Measurements from ENCODE around the gene OS9.
"Not testable (repeated sequence)": the region's sequence is repeated elsewhere in the genome, so short reads cannot be mapped to it uniquely, and the experiment has no call there.

OS9 gene

DNA sequence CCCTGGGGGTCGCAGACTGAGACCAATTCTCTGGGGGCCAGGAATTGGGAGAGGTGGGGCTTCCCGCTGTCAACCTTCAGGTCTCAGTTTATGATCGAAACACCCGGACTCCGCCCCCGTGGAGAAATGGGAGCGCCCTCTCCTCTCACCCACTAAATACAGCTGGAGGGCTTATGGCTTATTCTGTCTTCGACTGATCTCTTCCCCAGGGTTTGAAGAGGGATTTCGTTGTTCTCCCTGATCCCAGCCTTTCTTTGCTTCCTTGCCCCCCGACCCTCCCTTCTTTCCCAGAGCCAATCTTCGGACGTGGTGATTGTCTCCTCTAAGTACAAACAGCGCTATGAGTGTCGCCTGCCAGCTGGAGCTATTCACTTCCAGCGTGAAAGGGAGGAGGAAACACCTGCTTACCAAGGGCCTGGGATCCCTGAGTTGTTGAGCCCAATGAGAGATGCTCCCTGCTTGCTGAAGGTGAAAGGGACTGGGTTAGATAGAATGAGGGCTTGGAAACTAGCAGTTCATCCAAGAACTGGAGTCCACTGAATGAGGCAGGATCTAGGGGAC lies 607 bp downstream of the OS9 start:
- DNase-seq = peak; percentile 59

DNA sequence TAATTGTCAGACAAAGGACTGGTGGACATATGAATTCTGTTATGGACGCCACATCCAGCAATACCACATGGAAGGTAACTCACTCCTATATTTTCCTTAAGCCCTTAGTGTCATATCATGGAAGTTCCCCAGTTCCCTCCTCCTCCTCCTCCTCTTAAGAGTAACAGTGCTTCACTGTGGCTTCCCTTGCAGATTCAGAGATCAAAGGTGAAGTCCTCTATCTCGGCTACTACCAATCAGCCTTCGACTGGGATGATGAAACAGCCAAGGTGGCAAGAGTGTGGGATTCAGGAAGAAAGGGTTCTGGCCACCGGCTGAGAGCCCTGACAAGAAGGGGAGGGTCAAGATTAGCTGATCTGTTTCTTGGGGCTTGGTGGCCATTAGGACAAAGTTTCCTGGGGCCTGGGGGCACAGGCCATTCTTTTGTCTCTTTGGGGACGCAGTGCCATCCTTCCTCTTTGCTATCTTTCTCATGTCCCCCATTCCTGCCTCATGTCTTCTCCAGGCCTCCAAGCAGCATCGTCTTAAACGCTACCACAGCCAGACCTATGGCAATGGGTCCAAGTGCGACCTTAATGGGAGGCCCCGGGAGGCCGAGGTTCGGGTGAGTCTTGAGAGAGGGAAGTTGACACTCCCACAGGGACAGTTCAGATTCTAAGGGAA lies 2.0 kb downstream of the OS9 start:
- DNase-seq = no peak

DNA sequence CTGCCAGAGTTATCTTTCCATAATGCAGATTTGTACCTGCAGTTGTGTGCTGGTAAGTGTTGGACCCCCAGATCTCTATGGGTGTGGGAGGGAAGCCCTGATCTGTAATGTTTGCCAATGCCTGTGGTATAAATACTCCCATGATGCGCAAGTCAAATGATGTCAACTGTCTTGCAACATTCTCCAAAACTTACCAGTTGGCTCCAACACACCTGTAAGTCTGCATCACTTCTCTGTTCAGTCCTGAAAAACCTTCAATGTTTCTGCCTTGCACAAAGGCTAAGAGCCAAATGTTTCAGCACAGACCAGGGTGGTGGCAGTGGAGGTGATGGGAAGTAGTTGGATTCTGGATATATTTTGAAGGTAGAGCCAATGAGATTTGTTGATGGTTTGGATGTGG lies 3.1 kb downstream of the OS9 start:
- DNase-seq = no peak

DNA sequence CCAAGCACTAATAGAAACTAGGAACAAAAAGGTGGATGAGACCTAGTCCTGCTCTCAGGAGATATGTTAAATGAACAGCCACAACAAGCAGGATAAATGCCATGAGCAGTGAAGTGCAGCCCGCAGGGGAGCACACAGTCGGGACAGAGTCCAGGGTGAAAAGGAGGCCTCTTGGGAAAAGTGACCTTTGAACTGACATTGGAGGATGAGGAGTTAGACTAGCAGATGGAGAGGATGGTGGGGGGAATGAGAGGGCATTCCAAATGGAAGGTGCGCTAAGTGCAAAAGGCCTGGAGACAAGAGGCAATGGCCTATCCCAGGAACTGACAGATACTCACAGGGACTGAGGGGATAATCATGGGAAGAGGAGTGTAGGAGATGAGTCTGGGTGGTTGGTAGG lies 4.5 kb downstream of the OS9 start:
- no peak for DNase-seq

DNA sequence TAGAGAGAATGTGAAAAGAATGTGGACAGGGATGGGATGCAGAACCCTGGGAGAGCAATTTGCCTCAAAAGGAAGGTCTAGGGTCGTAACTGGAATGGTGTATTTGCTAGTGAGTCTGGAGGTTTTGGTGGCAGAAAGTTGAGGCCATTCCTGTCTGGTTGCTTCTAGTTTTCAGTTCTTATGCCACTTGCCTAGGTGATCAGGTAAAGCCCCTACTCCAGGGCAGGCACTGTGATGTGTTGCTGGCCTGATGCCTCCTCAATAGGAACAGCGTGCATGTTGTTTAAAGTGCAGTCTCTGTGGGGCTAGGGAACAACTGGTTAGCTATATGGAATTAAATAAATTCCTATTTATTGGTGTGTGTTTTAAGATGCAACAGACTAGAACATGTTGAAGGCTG lies 6.4 kb downstream of the OS9 start:
- DNase-seq = no peak

DNA sequence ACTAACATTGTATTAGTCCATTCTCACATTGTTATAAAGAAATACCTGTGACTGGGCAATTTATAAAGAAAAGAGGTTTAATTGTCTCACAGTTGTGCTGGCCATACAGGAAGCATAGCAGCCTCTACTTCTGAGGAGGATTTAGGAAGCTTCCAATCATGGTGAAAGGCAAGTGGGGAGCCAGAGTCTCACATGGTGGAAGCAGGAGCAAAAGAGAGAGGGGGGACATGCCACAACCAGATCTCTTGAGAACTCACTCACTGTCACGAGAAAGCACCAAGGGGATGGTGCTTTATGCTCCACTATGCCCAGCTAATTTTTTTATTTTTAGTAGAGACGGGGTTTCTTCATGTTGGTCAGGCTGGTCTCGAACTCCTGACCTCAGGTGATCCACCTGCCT lies 13.3 kb downstream of the OS9 start:
- DNase-seq = no peak

DNA sequence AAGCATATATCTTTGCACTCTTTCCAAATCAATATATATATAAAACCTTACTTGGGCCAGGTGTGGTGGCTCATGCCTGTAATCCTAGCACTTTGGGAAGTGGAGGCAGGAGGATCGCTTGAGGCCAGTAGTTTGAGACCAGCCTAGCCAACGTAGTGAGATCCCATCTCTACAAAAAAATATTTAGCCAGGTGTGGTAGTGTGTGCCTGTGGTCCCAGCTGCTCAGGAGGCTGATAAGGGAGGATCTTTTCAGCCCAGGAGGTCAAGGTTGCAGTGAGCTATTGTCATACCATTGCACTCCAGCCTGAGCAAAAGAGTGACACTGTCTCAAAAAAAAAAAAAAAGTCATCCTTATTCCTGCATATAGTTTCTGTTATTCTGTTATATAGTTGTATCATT lies 14.4 kb downstream of the OS9 start:
- DNase-seq = no peak

DNA sequence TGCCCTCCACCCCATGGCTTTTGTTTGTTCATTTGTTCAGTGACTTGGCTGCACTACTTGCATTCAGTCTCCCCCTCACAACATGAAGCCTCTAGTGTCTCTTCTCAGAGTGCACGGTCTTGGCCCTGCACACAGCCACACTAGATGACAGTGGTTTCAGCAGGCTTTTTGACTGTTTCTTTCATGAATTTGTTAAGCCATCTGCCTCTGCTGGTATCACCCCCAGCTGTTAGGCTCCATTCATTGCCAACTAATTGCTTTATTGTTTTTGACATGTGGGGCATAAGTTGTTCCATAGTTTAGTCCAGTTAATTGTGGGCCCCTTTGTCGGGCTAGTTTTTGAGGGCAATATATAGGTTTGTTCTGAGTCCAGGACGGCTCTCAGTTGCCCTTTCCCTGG lies 18.8 kb downstream of the OS9 start:
- no peak for DNase-seq

DNA sequence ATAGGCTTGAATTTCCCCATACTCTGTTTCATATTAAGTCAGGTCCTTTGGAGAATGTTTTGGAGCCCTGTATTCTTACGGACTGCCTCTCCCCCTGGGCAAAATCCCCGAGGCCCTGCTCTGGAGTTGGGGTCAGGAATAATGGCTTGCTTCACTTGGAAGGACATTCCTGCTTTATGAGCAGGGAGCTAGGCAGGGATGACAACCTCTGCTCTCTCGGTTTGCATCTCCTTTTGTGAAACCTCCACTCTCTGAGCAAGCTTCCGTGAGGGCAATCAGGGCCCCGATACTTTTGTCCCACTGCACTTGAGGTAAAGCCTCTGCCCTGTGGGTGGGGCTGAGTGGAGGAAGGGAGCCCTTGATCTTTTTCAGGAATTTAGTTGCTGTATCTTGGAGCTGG lies 19.3 kb downstream of the OS9 start:
- no peak for DNase-seq

DNA sequence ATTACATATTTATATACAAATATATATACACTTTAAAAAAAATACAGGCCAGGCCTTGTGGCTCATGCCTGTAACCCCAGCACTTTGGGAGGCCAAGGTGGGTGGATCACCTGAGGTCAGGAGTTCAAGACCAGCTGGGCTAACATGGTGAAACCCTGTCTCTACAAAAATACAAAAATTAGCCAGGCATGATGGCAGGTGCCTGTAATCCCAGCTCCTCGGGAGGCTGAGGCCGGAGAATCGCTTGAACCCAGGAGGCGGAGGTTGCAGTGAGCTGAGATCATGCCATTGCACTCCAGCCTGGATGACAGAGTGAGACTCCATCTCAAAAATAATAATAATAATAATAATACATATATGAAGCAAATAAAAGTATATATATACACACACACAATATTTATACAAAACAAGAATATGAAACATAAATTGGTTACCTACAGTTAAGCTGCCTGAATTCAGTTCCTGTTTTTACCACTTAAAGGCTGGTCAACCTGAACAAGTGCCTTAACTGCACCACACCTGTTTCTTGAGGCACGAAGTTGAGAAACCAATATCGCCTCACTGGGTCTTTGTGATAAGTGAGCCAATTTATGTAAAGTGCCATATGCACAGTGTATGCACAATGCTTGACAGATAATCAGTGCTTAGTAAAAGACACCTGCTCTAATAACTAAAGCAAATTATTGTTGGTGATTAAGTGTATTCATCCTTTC lies 21.3 kb downstream of the OS9 start:
- not testable (repeated sequence) for DNase-seq

DNA sequence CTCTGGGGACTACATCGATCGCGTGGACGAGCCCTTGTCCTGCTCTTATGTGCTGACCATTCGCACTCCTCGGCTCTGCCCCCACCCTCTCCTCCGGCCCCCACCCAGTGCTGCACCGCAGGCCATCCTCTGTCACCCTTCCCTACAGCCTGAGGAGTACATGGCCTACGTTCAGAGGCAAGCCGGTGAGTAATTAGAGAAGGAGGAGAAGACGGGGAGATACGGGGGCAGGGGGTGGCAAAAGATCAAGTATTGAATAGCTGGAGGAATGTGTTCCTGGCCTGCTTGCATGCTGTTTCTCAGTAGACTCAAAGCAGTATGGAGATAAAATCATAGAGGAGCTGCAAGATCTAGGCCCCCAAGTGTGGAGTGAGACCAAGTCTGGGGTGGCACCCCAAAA lies 21.9 kb downstream of the OS9 start:
- no peak for DNase-seq

DNA sequence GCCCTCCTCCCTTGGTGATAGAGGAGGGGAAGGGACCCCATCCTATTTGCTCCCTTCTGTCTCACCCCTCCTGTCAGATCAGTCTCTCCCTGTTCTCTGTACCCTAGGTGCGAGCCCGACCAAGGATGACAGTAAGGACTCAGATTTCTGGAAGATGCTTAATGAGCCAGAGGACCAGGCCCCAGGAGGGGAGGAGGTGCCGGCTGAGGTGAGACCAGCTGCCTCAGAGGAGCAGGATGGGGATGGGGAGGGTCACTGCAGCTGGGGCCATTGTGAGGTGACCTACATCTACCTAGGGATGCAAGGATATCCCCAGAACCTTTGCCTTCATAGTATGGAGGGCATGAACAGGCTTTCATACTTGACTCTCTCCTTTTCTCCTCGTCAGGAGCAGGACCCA lies 22.4 kb downstream of the OS9 start:
- no peak for DNase-seq

DNA sequence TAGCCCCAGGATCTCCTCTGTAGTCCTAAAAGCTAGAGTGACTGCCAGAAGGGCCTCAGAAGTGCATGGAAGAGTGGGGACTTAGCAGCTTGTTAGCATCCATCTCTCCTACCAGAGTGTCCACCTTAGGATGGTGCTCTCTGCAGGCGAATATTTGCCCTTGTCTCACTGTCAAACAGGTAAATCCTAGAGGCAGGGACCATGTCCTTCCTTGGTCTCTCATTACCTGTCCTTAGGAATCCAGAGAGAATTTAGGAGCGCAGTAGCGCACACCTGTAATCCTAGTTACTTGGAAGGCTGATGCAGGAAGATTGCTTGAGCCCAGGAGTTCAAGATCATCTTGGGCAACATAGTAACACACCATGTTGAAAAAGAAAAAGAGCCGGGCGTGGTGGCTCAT lies 23.2 kb downstream of the OS9 start:
- no peak for DNase-seq

DNA sequence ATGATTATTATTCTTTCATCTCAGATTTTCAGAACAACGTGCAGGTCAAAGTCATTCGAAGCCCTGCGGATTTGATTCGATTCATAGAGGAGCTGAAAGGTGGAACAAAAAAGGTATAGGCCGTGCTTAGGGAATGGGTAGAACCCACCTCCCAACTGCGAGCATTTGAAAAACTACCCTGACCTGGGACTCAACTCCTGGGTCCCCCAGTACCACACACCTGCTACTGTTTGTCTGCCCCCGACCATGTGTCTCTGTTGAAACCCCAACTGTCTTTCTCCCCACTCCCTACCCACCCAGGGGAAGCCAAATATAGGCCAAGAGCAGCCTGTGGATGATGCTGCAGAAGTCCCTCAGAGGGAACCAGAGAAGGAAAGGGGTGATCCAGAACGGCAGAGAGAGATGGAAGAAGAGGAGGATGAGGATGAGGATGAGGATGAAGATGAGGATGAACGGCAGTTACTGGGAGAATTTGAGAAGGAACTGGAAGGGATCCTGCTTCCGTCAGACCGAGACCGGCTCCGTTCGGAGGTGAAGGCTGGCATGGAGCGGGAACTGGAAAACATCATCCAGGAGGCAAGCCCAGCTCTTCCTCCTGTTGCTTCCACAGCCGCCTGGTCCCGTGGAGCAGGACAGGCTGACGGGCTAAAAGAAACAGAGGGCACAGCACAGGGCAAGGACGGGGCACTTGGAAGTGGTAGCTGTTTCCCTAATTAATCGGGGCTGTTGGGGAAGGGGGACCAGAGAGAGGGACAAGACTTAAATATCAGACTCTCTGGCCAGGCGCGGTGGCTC lies 24.1 kb downstream of the OS9 start:
- no peak for DNase-seq

DNA sequence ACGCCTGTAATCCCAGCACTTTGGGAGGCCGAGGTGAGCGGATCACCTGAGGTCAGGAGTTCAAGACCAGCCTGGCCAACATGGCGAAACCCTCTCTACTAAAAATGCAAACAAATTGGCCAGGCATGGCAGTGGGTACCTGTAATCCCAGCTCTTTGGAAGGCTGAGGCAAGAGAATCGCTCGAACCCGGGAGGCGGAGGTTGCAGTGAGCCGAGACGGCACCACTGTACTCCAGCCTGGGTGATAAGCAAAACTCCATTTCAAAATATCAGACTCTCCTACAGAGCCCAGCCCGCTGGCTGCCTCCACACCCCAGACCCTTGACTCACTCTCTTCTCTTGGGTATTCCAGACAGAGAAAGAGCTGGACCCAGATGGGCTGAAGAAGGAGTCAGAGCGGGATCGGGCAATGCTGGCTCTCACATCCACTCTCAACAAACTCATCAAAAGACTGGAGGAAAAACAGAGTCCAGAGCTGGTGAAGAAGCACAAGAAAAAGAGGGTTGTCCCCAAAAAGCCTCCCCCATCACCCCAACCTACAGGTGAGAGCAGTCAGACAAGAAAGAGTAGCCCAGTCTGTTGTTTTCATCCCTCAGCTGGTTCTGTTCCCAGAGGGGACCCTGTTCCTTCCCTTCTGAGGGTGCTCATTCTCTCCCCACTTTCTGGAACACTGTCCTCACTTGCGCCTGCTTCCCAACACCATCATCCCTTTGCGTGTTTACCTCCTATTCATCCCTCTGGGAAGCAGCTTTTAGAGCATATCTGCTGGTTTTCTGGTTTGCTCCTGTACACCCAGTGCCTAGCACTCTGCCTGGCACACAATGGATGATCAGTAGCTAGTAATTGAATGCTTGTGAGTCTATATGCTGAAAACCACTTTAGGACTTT lies 25.0 kb downstream of the OS9 start:
- no peak for DNase-seq

DNA sequence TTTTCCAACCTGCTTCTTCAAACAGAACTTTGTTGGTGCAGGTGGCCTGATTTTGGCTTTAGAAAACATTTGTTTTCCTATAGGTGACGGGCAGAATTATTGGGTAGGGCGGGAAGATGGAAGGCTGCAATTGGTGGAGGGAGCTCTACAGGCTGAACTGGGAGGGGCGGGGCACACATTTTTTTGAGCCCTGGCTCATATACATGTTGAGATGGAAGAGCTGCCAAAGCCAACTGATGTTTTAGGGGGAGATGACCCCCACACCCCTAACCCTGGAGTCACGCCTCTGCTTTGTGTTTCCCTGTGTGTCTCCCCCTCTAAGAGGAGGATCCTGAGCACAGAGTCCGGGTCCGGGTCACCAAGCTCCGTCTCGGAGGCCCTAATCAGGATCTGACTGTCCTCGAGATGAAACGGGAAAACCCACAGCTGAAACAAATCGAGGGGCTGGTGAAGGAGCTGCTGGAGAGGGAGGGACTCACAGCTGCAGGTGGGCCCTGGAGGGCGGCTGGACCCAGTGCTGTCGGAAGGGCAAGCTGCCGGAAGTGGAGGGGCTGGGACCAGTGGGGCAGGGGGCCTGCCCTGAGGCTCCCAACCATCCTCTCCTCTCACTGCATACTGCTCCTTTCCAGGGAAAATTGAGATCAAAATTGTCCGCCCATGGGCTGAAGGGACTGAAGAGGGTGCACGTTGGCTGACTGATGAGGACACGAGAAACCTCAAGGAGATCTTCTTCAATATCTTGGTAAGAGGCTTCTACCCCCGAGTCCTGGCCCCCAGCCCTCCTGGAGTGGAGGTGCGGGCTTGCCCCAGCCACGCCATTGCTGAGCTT lies 26.1 kb downstream of the OS9 start:
- no peak for DNase-seq

DNA sequence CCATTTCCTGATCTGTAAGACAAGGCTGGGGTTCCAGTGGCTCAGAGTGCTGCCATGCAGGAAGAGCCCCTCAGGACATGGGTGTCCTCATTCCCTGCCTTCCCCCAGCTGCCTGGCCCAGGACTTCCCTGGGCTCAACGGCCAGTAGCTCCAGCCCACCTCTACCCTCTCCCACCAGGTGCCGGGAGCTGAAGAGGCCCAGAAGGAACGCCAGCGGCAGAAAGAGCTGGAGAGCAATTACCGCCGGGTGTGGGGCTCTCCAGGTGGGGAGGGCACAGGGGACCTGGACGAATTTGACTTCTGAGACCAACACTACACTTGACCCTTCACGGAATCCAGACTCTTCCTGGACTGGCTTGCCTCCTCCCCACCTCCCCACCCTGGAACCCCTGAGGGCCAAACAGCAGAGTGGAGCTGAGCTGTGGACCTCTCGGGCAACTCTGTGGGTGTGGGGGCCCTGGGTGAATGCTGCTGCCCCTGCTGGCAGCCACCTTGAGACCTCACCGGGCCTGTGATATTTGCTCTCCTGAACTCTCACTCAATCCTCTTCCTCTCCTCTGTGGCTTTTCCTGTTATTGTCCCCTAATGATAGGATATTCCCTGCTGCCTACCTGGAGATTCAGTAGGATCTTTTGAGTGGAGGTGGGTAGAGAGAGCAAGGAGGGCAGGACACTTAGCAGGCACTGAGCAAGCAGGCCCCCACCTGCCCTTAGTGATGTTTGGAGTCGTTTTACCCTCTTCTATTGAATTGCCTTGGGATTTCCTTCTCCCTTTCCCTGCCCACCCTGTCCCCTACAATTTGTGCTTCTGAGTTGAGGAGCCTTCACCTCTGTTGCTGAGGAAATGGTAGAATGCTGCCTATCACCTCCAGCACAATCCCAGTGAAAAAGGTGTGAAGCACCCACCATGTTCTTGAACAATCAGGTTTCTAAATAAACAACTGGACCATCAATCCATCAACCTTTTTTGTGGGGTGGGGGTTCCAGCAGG lies 27.0 kb downstream of the OS9 start:
- DNase-seq = no peak

DNA sequence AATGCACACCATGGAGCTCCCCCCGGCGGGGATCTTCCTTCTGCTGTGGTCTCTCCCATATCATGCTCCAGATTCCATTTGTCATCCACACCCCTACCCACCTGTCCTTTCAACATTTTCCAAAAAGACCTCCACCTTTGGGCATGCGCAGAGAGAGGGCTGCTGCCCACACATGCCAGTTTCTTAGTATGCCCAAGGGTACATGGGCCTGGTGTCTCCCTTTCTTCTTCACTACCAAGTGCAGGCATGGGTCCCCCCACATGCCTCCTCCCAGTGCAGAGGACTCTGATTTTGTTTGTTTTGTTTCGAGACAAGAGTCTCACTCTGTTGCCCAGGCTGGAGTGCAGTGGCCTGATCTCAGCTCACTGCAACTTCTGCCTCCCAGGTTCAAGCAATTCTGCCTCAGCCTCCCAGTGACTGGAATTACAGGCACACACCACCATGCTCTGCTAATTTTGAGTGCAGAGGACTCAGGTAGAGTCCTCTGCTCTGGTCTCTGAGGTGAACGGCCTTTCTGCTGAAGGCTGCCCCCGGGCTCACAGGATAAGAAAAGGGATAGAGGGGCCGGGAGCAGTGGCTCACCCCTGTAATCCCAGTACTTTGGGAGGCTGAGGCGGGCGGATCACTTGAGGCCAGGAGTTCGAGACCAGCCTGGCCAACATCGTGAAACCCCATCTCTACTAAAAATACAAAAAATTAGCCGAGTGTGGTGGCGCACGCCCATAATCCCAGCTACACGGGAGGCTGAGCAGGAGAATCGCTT lies 28.1 kb downstream of the OS9 start:
- DNase-seq = not testable (repeated sequence)

DNA sequence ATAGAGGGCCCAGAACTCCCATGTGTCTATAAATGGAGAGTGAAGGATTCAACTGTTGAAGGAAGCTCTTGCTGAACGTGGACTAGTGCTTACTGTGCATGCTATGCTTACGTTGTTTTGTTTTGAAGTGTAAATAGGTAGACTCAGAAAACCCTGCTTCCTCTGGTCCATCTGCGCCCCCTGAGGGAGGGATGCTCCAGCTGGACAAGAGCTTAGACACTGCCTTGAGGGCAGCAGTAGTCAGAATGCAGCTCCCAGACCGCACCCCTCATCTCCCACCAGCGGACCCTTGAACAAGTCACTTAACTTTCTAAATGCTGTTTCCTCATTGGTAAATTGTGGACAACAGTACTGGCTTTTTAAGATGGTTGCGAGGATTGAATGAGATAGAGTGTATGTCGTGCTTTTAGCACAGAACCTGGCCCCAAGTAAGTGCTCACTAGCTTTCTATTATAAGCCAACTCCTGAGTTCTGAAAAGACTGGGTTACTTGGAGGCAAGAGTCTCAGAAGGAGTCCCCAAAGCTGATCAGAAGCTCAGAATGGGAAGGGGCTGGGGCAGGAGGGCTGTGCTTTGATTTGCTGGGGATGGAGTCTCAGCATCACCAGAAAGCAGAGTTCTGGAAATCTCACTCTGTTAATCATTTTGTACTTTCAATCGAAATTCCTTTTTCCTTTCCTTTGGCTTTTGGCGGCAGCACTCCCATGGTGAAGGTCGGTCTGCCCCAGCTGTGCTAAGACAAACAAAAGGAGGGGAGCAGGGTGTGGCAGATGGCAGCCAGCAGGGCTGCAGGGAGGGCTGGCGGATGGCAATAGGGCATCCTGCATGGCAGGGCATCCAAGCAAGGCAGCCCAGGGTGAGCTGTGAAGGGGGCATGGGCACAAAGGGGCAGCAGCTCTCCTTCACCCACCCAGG lies 29.0 kb downstream of the OS9 start:
- DNase-seq = peak; percentile 45

Data from NCI-H146 (cell line).